Heart left ventricle (tissue), 16 donors: ENCODE data around the gene DPEP3. TPM values are rescaled to one million over a fixed set of nuclear protein-coding genes. Genes with fewer than 3 reads are reported as not detected.

Experiments used
- ATAC-seq, 4 donors: fragments of 200-7000 bp; cut with Tn5 transposase; one replicate each; pipeline ENCODE4 v1.9.1; 2020 to 2022; ENCODE audit warnings: moderate library complexity in 4 of 4, mild to moderate bottlenecking in 3 of 4, moderate number of reproducible peaks in 1 of 4
- DNase-seq, 5 donors: peaks; one replicate each; pipeline ENCODE4 v3.0.0-alpha.2; 2020
- H3K27ac ChIP-seq, 12 donors: fragments of 200-600 bp; sonication (generic) in 4 of 12; one replicate each; pipeline versions ENCODE4 v1.5.0 to v1.8.0; 2016 to 2022; ENCODE audit warnings: mild to moderate bottlenecking in 2 of 12
- H3K27me3 ChIP-seq, 9 donors: fragments of 200-600 bp; sonication (generic) in 2 of 9; one replicate each; pipeline versions ENCODE4 v1.5.1 to v1.8.0; 2016 to 2022; ENCODE audit warnings: mild to moderate bottlenecking in 3 of 9
- H3K36me3 ChIP-seq, 9 donors: fragments of 200-600 bp; sonication (generic) in 2 of 9; one replicate each; pipeline versions ENCODE4 v1.5.0 to v1.8.0; 2018 to 2022; ENCODE audit warnings: mild to moderate bottlenecking in 2 of 9
- H3K4me1 ChIP-seq, 12 donors: fragments of 200-600 bp; sonication (generic) in 4 of 12; one replicate each; pipeline versions ENCODE4 v1.5.0 to v1.8.0; 2016 to 2022; ENCODE audit warnings: mild to moderate bottlenecking in 3 of 12
- H3K4me3 ChIP-seq, 12 donors: fragments of 200-600 bp; sonication (generic) in 4 of 12; one replicate each; pipeline versions ENCODE4 v1.5.0 to v1.8.0; 2017 to 2022; ENCODE audit warnings: mild to moderate bottlenecking in 9 of 12, moderate library complexity in 4 of 12
- H3K9me3 ChIP-seq, 12 donors: fragments of 200-600 bp; sonication (generic) in 4 of 12; one replicate each; pipeline versions ENCODE4 v1.5.0 to v1.8.0; 2016 to 2022; ENCODE audit warnings: mild to moderate bottlenecking in 1 of 12
- CTCF ChIP-seq, 12 donors: fragments of 200-600 bp; sonication (generic) in 4 of 12; IDR thresholded peaks; one replicate each; pipeline versions ENCODE4 v1.5.0 to v1.8.0; 2018 to 2022; ENCODE audit warnings: antibody characterized with exemption in 12 of 12, mild to moderate bottlenecking in 5 of 12
- POLR2A ChIP-seq, 2 donors: fragments of 450-650 bp; IDR thresholded peaks; one replicate each; pipeline ENCODE4 v1.6.1; 2017; ENCODE audit warnings: antibody characterized with exemption in 2 of 2, mild to moderate bottlenecking in 2 of 2, moderate library complexity in 2 of 2
- WGBS, 4 donors: extraction: QIAGEN DNeasy Blood & Tissue Kit in 2 of 4; methylation state at CpG; one replicate each; pipeline versions ENCODE4 v1.1.5 to v1.1.7; 2013 to 2018; 5-methylcytosine and 5-hydroxymethylcytosine counted together
- intact Hi-C, 10 donors: fragments of 100-400 bp; cut with DNase I; formaldehyde crosslinking; loops; one replicate each; pipeline versions ENCODE4 v1.11.1 to v1.14.2; 2022
- polyA plus RNA-seq, 2 donors: library from polyadenylated mRNA; stranded (reverse); fragments of 200-250 nt; gene quantifications; one replicate each; pipeline ENCODE4 v1.2.3, GENCODE V29; 2013
- total RNA-seq, 9 donors: library from RNA; depleted of rRNA in 2 of 9; stranded (reverse); fragments of >200 nt in 2 of 9; fragmentation: NEBNext Ultra II Directional in 3 of 9; extraction: Animal tissue kit (Norgen Biotek cat#: 25700) in 3 of 9; gene quantifications; one replicate each; pipeline versions ENCODE4 v1.1.0 to v1.2.4, GENCODE V29; 2016 to 2023
- donor health status: ischemic (EF 13 %, LVEDD 7.1; RV severe dilation, severe dysfunction).
- donor health status: healthy with polysubstance abuse.
- donor health status: DM: no; HTN: yes; CAD: no.
- donor health status: DM: no; HTN: no; CAD: no.
- donor health status: ischemic (EF 25% LVEDD 6.9; RV normal size, moderate dysfunction).
- donor health status: ischemic (EF 25% LVEDD 5.7; RV mildly dilated, moderate dysfunction).
- donor health status: healthy.
- donor health status: DM: yes; HTN: yes; CAD: no.
- donor health status: ischemic (EF 35%, LVEDD 5.7; RV mildly dilated, moderate dysfunction).
- donor health status: nonischemic (EF 11% LVEDD 7.7; RV severe dilation, severe dysfunction).
- donor health status: DM: yes; HTN: yes; CAD: no.
- donor health status: PGD.
- donor health status: ischemic (EF 29% LVEDD 5.4; RV normal size, mild dysfunction).
- donor health status: nonischemic (EF 23%, LVEDD 6.1; RV moderate dilation, normal function).

Gene DPEP3
- total and polyA plus RNA-seq, 11 donors, result 0.13 to 0.16 TPM; not detected in 9

DNA sequence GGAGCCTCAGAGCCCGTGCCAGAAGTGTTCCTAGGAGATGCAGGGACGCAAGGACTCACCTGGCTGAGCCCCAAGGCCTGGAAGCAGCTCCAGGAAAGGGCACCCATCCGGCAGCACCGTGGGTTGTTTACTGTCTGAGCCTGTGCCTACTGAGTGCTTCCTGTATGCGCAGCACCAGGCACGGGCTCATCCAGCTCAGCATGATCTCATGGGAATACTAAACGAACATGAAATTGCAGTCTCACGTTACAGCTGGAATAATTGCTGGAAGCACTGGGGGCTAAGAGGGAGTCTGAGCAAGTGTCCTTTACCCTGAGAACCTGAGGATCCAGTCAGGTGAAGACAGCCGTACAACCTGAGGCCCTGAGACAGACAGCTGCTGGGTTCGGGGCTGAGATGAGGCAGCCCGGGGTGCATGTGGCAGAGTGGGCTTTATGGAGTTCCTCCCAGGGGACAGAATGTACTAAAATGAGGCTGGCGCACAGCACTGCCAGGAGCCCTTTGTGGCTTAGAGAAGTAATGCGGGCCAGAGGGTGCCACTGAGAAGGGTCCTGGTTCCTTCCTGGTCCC is 54.0 kb downstream of the DPEP3 start:
- TF ChIP-seq POLR2A (IDR thresholded peaks at IDR 0.05), result no peak
- no peak for TF ChIP-seq CTCF (IDR thresholded peaks at IDR 0.05)
- intact Hi-C loops, result loop anchor here (2.0 to 10.0 kb wide), 7 partner anchors 43 to 254 kb away; partner anchors contain the start of gene NRN1L (in 4 of the 10)
- no peak overlapping the region for H3K4me3 ChIP-seq
- peak overlapping the region in 8 of 12 donors; percentile 3 to 53 (median 32) for H3K27ac ChIP-seq
- ATAC-seq (no peak), DNase-seq (peak in 1 of 5 donors; percentile 31)
- no peaks in the 10 kb centered on the region for H3K27me3 ChIP-seq
- H3K36me3 ChIP-seq, result peaks cover 0 to 45% (median 33%) of the 10 kb centered on the region in 9 donors
- H3K4me1 ChIP-seq, result peaks cover 3 to 59% (median 32%) of the 10 kb centered on the region in 12 donors
- WGBS, 4 donors, result 33 to 63% (median 47%) methylated on average over 7 to 13 of the region's 13 CpGs
- H3K9me3 ChIP-seq, result no peaks in the 10 kb centered on the region

Other genes starting within 250 kb of the DPEP3 start
- 10 to 100 TPM in 6 of 9 donors, 1 to 10 TPM in 3; 7.1 to 19.7 (median 12.3) TPM for gene RANBP10, start 173.9 kb downstream of the DPEP3 start, total RNA-seq
- 10 to 100 TPM in 1 of 2 donors, 1 to 10 TPM in 1; 5.6 to 11.2 TPM for gene RANBP10, start 173.9 kb downstream of the DPEP3 start, polyA plus RNA-seq
- gene TSNAXIP1, start 173.6 kb downstream of the DPEP3 start, total RNA-seq, result under 1 TPM in 8 of 9 donors, not detected in 1; 0.16 to 0.93 (median 0.46) TPM
- under 1 TPM; 0.67 to 0.76 TPM for gene TSNAXIP1, start 173.6 kb downstream of the DPEP3 start, polyA plus RNA-seq
- gene THAP11, start 138.2 kb downstream of the DPEP3 start, total RNA-seq, result 10 to 100 TPM; 24.9 to 87.5 (median 31.4) TPM
- gene THAP11, start 138.2 kb downstream of the DPEP3 start, polyA plus RNA-seq, result 10 to 100 TPM; 10.6 to 26.3 TPM
- 100 to 1,000 TPM in 2 of 9 donors, 10 to 100 TPM in 7; 66.5 to 145 (median 90.9) TPM for gene NUTF2, start 133.6 kb downstream of the DPEP3 start, total RNA-seq
- gene NUTF2, start 133.6 kb downstream of the DPEP3 start, polyA plus RNA-seq, result 100 to 1,000 TPM; 179 to 191 TPM
- gene CENPT, start 132.8 kb downstream of the DPEP3 start, total RNA-seq, result 10 to 100 TPM; 14.4 to 31.2 (median 20.1) TPM
- 10 to 100 TPM; 25.7 to 28.0 TPM for gene CENPT, start 132.8 kb downstream of the DPEP3 start, polyA plus RNA-seq
- 10 to 100 TPM; 26.2 to 42.5 (median 32.5) TPM for gene EDC4, start 107.4 kb downstream of the DPEP3 start, total RNA-seq
- 10 to 100 TPM; 27.8 to 31.1 TPM for gene EDC4, start 107.4 kb downstream of the DPEP3 start, polyA plus RNA-seq
- 1 to 10 TPM in 4 of 9 donors, under 1 TPM in 2, not detected in 3; 0.78 to 5.8 (median 1.7) TPM for gene NRN1L, start 95.6 kb downstream of the DPEP3 start, total RNA-seq
- gene NRN1L, start 95.6 kb downstream of the DPEP3 start, polyA plus RNA-seq, result 1 to 10 TPM; 1.7 to 1.8 TPM
- 10 to 100 TPM; 17.1 to 31.3 (median 21.6) TPM for gene PSKH1, start 87.2 kb downstream of the DPEP3 start, total RNA-seq
- gene PSKH1, start 87.2 kb downstream of the DPEP3 start, polyA plus RNA-seq, result 10 to 100 TPM; 16.3 to 36.9 TPM
- gene CTRL, start 48.6 kb downstream of the DPEP3 start, total RNA-seq, result 1 to 10 TPM in 3 of 9 donors, under 1 TPM in 5, not detected in 1; 0.23 to 2.1 (median 0.74) TPM
- gene CTRL, start 48.6 kb downstream of the DPEP3 start, polyA plus RNA-seq, result under 1 TPM; 0.61 to 0.90 TPM
- gene PSMB10, start 43.6 kb downstream of the DPEP3 start, total RNA-seq, result 100 to 1,000 TPM in 1 of 9 donors, 10 to 100 TPM in 8; 39.4 to 182 (median 60.5) TPM
- 100 to 1,000 TPM in 1 of 2 donors, 10 to 100 TPM in 1; 56.9 to 118 TPM for gene PSMB10, start 43.6 kb downstream of the DPEP3 start, polyA plus RNA-seq
- 10 to 100 TPM in 7 of 9 donors, 1 to 10 TPM in 2; 9.7 to 24.1 (median 18.2) TPM for gene LCAT, start 36.4 kb downstream of the DPEP3 start, total RNA-seq
- gene LCAT, start 36.4 kb downstream of the DPEP3 start, polyA plus RNA-seq, result 10 to 100 TPM; 10.9 to 31.7 TPM
- gene SLC12A4, start 11.9 kb downstream of the DPEP3 start, total RNA-seq, result 10 to 100 TPM; 64.6 to 92.2 (median 86.8) TPM
- 10 to 100 TPM; 65.3 to 81.5 TPM for gene SLC12A4, start 11.9 kb downstream of the DPEP3 start, polyA plus RNA-seq
- 1 to 10 TPM in 5 of 9 donors, under 1 TPM in 4; 0.42 to 9.8 (median 1.2) TPM for gene DPEP2, start 19.0 kb upstream of the DPEP3 start, total RNA-seq
- gene DPEP2, start 19.0 kb upstream of the DPEP3 start, polyA plus RNA-seq, result 1 to 10 TPM; 1.1 to 1.2 TPM
- gene DPEP2NB, start 35.4 kb upstream of the DPEP3 start, total RNA-seq, result not detected
- not detected for gene DPEP2NB, start 35.4 kb upstream of the DPEP3 start, polyA plus RNA-seq
- 10 to 100 TPM in 2 of 9 donors, 1 to 10 TPM in 7; 4.4 to 11.9 (median 8.8) TPM for gene DDX28, start 42.7 kb upstream of the DPEP3 start, total RNA-seq
- 10 to 100 TPM in 1 of 2 donors, 1 to 10 TPM in 1; 8.3 to 10.7 TPM for gene DDX28, start 42.7 kb upstream of the DPEP3 start, polyA plus RNA-seq
- 10 to 100 TPM in 1 of 9 donors, 1 to 10 TPM in 8; 3.8 to 11.5 (median 7.2) TPM for gene DUS2, start 42.8 kb upstream of the DPEP3 start, total RNA-seq
- 10 to 100 TPM in 1 of 2 donors, 1 to 10 TPM in 1; 4.5 to 10.4 TPM for gene DUS2, start 42.8 kb upstream of the DPEP3 start, polyA plus RNA-seq
- 10 to 100 TPM; 20.6 to 35.1 (median 28.8) TPM for gene NFATC3, start 104.9 kb upstream of the DPEP3 start, total RNA-seq
- gene NFATC3, start 104.9 kb upstream of the DPEP3 start, polyA plus RNA-seq, result 10 to 100 TPM in 1 of 2 donors, 1 to 10 TPM in 1; 5.9 to 12.1 TPM